DOHH2 (cell line): ENCODE measurements around the gene ATP8A2.

Experiments
- H3F3A ChIP-seq: fragments of 200-600 bp; sonication (generic), shearing (Covaris generic); 2 replicates; pipeline ENCODE4 v1.6.0; 2016; ENCODE audit warnings: antibody characterized with exemption, mild to moderate bottlenecking; ENCODE audit not compliant: control insufficient read depth, insufficient read depth
- H3K27ac ChIP-seq: fragments of 200-600 bp; sonication (generic); 2 replicates; pipeline ENCODE4 v1.5.1; 2014; ENCODE audit warnings: low read depth, mild to moderate bottlenecking, low read length, moderate library complexity
- H3K27me3 ChIP-seq: fragments of 200-600 bp; sonication (generic); 2 replicates; pipeline ENCODE4 v1.6.1; 2014; ENCODE audit warnings: mild to moderate bottlenecking, low read length, mixed read lengths; ENCODE audit not compliant: control insufficient read depth
- H3K36me3 ChIP-seq: fragments of 200-600 bp; sonication (generic); 2 replicates; pipeline ENCODE4 v1.6.1; 2014; ENCODE audit warnings: mild to moderate bottlenecking, low read length, moderate library complexity, mixed read lengths; ENCODE audit not compliant: control insufficient read depth
- H3K4me1 ChIP-seq: fragments of 200-600 bp; sonication (generic); 2 replicates; pipeline ENCODE4 v1.6.1; 2014; ENCODE audit warnings: mild to moderate bottlenecking, low read length, mixed read lengths; ENCODE audit not compliant: control insufficient read depth
- H3K4me2 ChIP-seq: fragments of 200-600 bp; sonication (generic); 2 replicates; pipeline ENCODE4 v1.6.0; 2014; ENCODE audit warnings: mild to moderate bottlenecking, low read length, moderate library complexity
- H3K4me3 ChIP-seq: fragments of 200-600 bp; sonication (generic); 2 replicates; pipeline ENCODE4 v1.5.1; 2014; ENCODE audit warnings: mild to moderate bottlenecking, low read length, mixed read lengths
- H3K79me2 ChIP-seq: fragments of 200-600 bp; sonication (generic); 2 replicates; pipeline ENCODE4 v1.6.1; 2014; ENCODE audit warnings: mild to moderate bottlenecking, low read length, mixed read lengths; ENCODE audit not compliant: control insufficient read depth
- H3K9me2 ChIP-seq: fragments of 200-600 bp; sonication (generic); replicated peaks from 2 replicates; pipeline ENCODE4 v1.6.1; 2014; ENCODE audit warnings: mild to moderate bottlenecking, low read length, mixed read lengths; ENCODE audit not compliant: control insufficient read depth
- H3K9me3 ChIP-seq: fragments of 200-600 bp; sonication (generic); 2 replicates; pipeline ENCODE4 v1.6.1; 2014; ENCODE audit warnings: antibody characterized with exemption, low read length, mixed read lengths; ENCODE audit not compliant: control insufficient read depth, insufficient read depth
- H4K20me1 ChIP-seq: fragments of 200-600 bp; sonication (generic); 2 replicates; pipeline ENCODE4 v1.6.0; 2014; ENCODE audit warnings: low read depth, mild to moderate bottlenecking, antibody characterized with exemption, low read length, moderate library complexity; ENCODE audit not compliant: control insufficient read depth, insufficient read depth
- CTCF ChIP-seq: fragments of 200-600 bp; sonication (generic); IDR thresholded peaks from one replicate; pipeline ENCODE4 v1.5.1; 2014; ENCODE audit warnings: antibody characterized with exemption, mild to moderate bottlenecking, low read depth, low read length; ENCODE audit not compliant: poor library complexity, severe bottlenecking
- EZH2phosphoT487 ChIP-seq: fragments of 200-600 bp; sonication (generic); IDR thresholded peaks from 2 replicates; pipeline ENCODE4 v1.6.1; 2017; ENCODE audit warnings: borderline replicate concordance, mild to moderate bottlenecking, antibody characterized with exemption, low read length, moderate library complexity, mixed read lengths

The ATP8A2 gene

GRCh38 chr13:25885418-25885817 lies 513.6 kb downstream of the ATP8A2 start:
- no peak overlapping the region for H3K27ac ChIP-seq
- TF ChIP-seq CTCF (no peak), EZH2phosphoT487 (no peak)
- no peaks in the 10 kb centered on the region for H4K20me1 ChIP-seq
- no peaks in the 10 kb centered on the region for H3K4me1 ChIP-seq
- H3K36me3 ChIP-seq: no peaks in the 10 kb centered on the region
- H3K9me2 ChIP-seq: no peaks in the 10 kb centered on the region
- no peaks in the 10 kb centered on the region for H3K9me3 ChIP-seq
- no peaks in the 10 kb centered on the region; the same call in 1 of the 2 replicates for H3K27me3 ChIP-seq
- no peaks in the 10 kb centered on the region for H3F3A ChIP-seq
- H3K4me3 ChIP-seq: no peak overlapping the region
- H3K4me2 ChIP-seq: no peak overlapping the region
- H3K79me2 ChIP-seq: no peaks in the 10 kb centered on the region

- Histone ChIP-seq H3K4me2 (no peak overlapping the region), H3K27ac (no peak overlapping the region), H3K79me2 (no peaks in the 10 kb centered on the region), H3K36me3 (no peaks in the 10 kb centered on the region), H3K27me3 (no peaks in the 10 kb centered on the region; the same call in 1 of the 2 replicates), H3F3A (no peaks in the 10 kb centered on the region), H3K4me3 (no peak overlapping the region), H3K9me3 (no peaks in the 10 kb centered on the region), H4K20me1 (no peaks in the 10 kb centered on the region), H3K9me2 (no peaks in the 10 kb centered on the region), H3K4me1 (no peaks in the 10 kb centered on the region)
- TF ChIP-seq EZH2phosphoT487 (no peak), CTCF (no peak)
Measured at GRCh38 chr13:25886438-25887214, 514.9 kb downstream of the ATP8A2 start.

GRCh38 chr13:25887962-25888655 lies 516.3 kb downstream of the ATP8A2 start:
- Histone ChIP-seq H4K20me1 (no peaks in the 10 kb centered on the region), H3K9me2 (no peaks in the 10 kb centered on the region), H3F3A (no peaks in the 10 kb centered on the region), H3K4me2 (no peak overlapping the region), H3K36me3 (no peaks in the 10 kb centered on the region), H3K4me1 (no peaks in the 10 kb centered on the region), H3K9me3 (no peaks in the 10 kb centered on the region), H3K4me3 (no peak overlapping the region), H3K79me2 (no peaks in the 10 kb centered on the region), H3K27me3 (no peaks in the 10 kb centered on the region; the same call in 1 of the 2 replicates), H3K27ac (no peak overlapping the region)
- TF ChIP-seq EZH2phosphoT487 (no peak), CTCF (no peak)
